ENCODE results near the gene ALKBH4. TPM values are rescaled to one million over a fixed set of nuclear protein-coding genes. Genes with fewer than 3 reads are reported as not detected.

ALKBH4 gene
- total RNA-seq, 4 donors from 2014 or later: 8.7 to 31.3 (median 15.8) TPM

DNA sequence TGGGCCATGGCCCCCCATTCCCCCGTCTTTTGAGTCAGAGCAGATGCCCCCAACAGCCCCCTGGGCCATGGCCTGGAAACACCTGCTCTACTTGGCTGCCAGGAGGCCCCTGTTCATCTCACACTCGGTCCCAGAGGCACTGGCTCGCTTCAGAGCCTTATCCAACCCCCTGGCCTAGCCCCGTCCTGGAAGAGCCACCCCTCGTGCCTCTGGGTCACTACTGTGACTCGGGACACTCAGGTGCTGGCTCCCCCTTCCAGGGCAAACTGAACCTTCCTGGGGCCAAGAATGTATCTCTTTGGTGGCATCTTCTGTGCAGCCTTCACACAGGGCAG is 7.1 kb upstream of the ALKBH4 start:
- no peaks in the 10 kb centered on the region for H3K27me3 ChIP-seq
- H3K4me3 ChIP-seq: no peak overlapping the region
- intact Hi-C loops (cut with DNase I; ENCODE audit: low total_unique reads): no loop called here
- no peaks in the 10 kb centered on the region for H3K4me1 ChIP-seq
- DNase-seq: no peak
- H3K9me3 ChIP-seq: no peaks in the 10 kb centered on the region
- no peaks in the 10 kb centered on the region for H3K36me3 ChIP-seq
- H3K27ac ChIP-seq: no peak overlapping the region
- TF ChIP-seq POLR2A (IDR thresholded peaks at IDR 0.05): no peak
- TF ChIP-seq, protein P1, sequence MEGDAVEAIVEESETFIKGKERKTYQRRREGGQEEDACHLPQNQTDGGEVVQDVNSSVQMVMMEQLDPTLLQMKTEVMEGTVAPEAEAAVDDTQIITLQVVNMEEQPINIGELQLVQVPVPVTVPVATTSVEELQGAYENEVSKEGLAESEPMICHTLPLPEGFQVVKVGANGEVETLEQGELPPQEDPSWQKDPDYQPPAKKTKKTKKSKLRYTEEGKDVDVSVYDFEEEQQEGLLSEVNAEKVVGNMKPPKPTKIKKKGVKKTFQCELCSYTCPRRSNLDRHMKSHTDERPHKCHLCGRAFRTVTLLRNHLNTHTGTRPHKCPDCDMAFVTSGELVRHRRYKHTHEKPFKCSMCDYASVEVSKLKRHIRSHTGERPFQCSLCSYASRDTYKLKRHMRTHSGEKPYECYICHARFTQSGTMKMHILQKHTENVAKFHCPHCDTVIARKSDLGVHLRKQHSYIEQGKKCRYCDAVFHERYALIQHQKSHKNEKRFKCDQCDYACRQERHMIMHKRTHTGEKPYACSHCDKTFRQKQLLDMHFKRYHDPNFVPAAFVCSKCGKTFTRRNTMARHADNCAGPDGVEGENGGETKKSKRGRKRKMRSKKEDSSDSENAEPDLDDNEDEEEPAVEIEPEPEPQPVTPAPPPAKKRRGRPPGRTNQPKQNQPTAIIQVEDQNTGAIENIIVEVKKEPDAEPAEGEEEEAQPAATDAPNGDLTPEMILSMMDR (IDR thresholded peaks at IDR 0.05): no peak

DNA sequence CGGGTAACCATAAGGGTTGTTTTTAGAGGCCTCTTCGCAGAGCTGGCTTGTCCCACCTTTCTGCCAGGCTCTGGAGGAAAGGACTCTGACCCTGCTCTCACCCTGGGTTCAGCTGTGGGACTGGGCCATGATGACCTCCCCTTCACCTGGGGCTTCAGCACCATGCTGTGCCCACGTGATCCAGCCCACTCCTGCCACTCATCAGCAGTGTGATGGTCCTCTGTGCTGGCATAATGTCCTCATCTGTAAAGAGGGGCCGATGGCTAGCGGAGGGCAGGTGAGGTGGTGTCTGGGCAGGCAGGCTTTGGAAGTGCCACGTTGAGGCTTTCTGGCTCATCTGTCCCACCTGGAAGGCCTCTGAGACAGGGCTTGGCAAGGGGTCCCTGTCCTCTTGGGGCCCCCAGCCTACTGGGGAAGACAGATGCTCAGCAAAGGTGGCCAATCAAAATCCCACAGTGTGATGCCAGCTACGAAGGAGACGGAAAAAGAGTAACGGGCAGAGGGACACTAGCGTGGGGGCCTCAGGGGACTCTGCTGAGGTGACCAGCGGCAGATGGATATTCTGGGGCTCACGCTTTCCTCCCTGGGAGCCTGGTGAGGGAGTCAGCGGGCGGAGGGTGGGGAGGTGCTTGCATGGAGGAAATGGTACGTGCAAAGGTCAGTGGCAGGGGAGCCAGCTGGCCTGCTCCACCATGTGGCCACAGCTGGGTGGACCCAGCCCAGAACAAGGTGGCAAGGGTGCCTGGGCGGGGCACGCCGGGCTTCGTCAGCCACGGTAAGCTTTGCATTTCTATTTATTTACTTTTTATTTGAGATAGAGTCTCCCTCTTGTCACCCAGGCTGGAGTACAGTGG is 5.5 kb upstream of the ALKBH4 start:
- Histone ChIP-seq H3K4me3 (no peak overlapping the region), H3K4me1 (peaks cover 0 to 5% of the 10 kb centered on the region in 2 donors), H3K27me3 (no peaks in the 10 kb centered on the region), H3K9me3 (no peaks in the 10 kb centered on the region), H3K36me3 (no peaks in the 10 kb centered on the region), H3K27ac (no peak overlapping the region)
- intact Hi-C loops (cut with DNase I; ENCODE audit: low total_unique reads): no loop called here
- no peak for DNase-seq
- TF ChIP-seq, protein P1 (IDR thresholded peaks at IDR 0.05): no peak
- no peak for TF ChIP-seq POLR2A (IDR thresholded peaks at IDR 0.05)

DNA sequence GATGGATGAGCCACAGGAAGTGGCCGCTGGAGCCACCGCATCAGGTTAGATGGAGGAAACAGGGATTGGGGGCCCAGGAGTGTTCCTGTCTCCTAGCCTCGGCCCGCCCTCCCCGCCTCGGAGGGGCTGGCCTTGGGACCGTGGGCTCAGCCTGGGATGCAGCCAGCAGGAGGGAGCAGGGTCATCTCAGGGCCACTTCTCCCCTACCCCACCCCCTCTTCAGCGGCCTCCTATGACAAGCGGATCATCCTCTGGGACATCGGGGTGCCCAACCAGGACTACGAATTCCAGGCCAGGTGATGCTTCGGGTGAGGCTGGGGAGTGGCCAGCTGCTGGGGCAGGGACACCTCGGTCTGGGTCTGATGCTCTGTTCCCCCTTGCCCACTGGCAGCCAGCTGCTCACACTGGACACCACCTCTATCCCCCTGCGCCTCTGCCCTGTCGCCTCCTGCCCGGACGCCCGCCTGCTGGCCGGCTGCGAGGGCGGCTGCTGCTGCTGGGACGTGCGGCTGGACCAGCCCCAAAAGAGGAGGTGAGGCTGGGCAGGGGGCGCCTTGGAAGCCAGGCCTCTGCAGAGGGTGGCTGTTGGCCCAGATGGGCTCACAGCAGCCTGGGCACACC is 4.8 kb upstream of the ALKBH4 start:
- no peak overlapping the region for H3K27ac ChIP-seq
- H3K27me3 ChIP-seq: no peaks in the 10 kb centered on the region
- H3K36me3 ChIP-seq: no peaks in the 10 kb centered on the region
- H3K9me3 ChIP-seq: no peaks in the 10 kb centered on the region
- H3K4me1 ChIP-seq: peaks cover 0 to 5% of the 10 kb centered on the region in 2 donors
- no peak overlapping the region for H3K4me3 ChIP-seq
- intact Hi-C loops (cut with DNase I; ENCODE audit: low total_unique reads): no loop called here
- no peak for DNase-seq
- TF ChIP-seq, protein P1 (IDR thresholded peaks at IDR 0.05): no peak
- no peak for TF ChIP-seq POLR2A (IDR thresholded peaks at IDR 0.05)

DNA sequence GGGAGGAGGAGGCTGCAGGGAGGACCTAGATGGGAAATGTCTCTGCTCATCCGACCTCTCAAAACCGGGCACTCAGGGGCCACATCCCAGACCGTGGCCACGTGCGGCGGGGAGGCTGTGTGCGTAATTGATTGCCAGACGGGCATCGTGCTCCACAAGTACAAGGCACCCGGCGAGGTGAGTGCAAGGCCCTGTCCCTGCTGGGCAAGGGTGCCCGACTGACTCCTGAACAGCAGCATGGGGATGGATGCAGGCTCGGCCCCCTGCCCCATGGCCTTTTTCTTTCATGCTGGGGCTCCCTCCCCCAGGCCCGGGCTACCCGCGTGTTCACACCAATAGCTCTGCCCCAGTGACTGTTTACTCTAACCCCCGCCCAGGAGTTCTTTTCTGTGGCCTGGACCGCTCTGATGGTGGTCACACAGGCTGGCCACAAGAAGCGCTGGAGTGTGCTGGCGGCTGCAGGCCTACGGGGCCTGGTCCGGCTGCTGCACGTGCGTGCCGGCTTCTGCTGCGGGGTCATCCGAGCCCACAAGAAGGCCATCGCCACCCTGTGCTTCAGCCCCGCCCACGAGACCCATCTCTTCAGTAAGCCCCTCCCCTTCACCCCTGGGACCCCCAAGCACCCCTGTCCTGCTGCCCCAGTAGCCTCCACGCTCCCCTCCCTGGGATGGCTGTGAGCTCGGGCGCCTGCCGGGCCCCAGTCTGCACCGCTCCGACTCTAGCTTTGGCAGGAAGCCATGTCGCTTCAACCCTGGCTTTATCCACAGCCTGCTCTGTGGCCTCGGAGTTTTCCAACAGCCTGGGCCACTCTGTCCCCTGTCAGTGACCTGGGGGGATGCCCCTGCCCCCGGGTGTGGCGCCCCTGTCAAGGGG is 4.1 kb upstream of the ALKBH4 start:
- H3K4me1 ChIP-seq: peaks cover 4 to 9% of the 10 kb centered on the region in 2 donors
- H3K27me3 ChIP-seq: no peaks in the 10 kb centered on the region
- intact Hi-C loops (cut with DNase I; ENCODE audit: low total_unique reads): no loop called here
- no peak overlapping the region for H3K4me3 ChIP-seq
- no peak for DNase-seq
- TF ChIP-seq, protein P1 (IDR thresholded peaks at IDR 0.05): no peak
- TF ChIP-seq POLR2A (IDR thresholded peaks at IDR 0.05): no peak
- H3K9me3 ChIP-seq: no peaks in the 10 kb centered on the region
- H3K36me3 ChIP-seq: no peaks in the 10 kb centered on the region
- no peak overlapping the region for H3K27ac ChIP-seq

Data from uterus (tissue), 4 donors.